GM12873 (cell line): ENCODE measurements around the gene DIS3L.

Experiments used
- CTCF ChIP-seq: IDR thresholded peaks from 2 replicates; pipeline ENCODE4 v1.5.1; 2012; ENCODE audit warnings: low read depth, mild to moderate bottlenecking, moderate library complexity, low read length, control low read depth; ENCODE audit not compliant: insufficient read depth; ENCODE audit errors: missing control alignments

The DIS3L gene

GRCh38 chr15:66269326-66270090 lies 23.9 kb upstream of the DIS3L start:
- no peak for TF ChIP-seq CTCF

- no peak for TF ChIP-seq CTCF
Measured at GRCh38 chr15:66270932-66271331, 22.4 kb upstream of the DIS3L start.

- TF ChIP-seq CTCF, result no peak
Measured at GRCh38 chr15:66275352-66275751, 18.0 kb upstream of the DIS3L start.

GRCh38 chr15:66276546-66276945 lies 16.8 kb upstream of the DIS3L start:
- no peak for TF ChIP-seq CTCF

GRCh38 chr15:66278056-66278455 lies 15.3 kb upstream of the DIS3L start:
- TF ChIP-seq CTCF, result no peak

- no peak for TF ChIP-seq CTCF
Measured at GRCh38 chr15:66278671-66279070, 14.7 kb upstream of the DIS3L start.

GRCh38 chr15:66284271-66284670 lies 9.1 kb upstream of the DIS3L start:
- TF ChIP-seq CTCF, result no peak
